ENCODE measurements around the gene GMCL1. TPM values are rescaled to one million over a fixed set of nuclear protein-coding genes. Genes with fewer than 3 reads are reported as not detected.

GMCL1 gene
- total and polyA plus RNA-seq, 2 experiments from 2014 or later: 27.0 to 27.3 TPM

DNA sequence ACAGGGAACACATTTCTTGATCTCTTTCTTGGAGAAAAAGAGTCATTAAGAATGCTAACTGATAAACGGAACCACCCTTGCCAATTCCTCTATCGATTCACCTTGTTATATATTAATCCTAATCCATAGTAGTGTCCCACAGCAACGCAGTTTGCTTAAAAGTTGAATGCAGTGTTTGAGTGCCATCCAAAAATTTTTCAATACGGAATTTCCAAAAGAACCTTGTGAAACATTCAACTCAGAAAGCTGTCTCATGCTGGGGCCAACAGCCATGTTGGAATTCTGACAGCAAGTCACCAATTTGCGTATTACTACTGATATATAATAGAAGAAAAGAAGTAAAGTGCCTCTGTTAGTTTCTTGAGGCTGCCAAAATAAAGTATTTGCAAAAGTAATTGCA is 45.2 kb upstream of the GMCL1 start (continued):
- TF ChIP-seq, protein P1, sequence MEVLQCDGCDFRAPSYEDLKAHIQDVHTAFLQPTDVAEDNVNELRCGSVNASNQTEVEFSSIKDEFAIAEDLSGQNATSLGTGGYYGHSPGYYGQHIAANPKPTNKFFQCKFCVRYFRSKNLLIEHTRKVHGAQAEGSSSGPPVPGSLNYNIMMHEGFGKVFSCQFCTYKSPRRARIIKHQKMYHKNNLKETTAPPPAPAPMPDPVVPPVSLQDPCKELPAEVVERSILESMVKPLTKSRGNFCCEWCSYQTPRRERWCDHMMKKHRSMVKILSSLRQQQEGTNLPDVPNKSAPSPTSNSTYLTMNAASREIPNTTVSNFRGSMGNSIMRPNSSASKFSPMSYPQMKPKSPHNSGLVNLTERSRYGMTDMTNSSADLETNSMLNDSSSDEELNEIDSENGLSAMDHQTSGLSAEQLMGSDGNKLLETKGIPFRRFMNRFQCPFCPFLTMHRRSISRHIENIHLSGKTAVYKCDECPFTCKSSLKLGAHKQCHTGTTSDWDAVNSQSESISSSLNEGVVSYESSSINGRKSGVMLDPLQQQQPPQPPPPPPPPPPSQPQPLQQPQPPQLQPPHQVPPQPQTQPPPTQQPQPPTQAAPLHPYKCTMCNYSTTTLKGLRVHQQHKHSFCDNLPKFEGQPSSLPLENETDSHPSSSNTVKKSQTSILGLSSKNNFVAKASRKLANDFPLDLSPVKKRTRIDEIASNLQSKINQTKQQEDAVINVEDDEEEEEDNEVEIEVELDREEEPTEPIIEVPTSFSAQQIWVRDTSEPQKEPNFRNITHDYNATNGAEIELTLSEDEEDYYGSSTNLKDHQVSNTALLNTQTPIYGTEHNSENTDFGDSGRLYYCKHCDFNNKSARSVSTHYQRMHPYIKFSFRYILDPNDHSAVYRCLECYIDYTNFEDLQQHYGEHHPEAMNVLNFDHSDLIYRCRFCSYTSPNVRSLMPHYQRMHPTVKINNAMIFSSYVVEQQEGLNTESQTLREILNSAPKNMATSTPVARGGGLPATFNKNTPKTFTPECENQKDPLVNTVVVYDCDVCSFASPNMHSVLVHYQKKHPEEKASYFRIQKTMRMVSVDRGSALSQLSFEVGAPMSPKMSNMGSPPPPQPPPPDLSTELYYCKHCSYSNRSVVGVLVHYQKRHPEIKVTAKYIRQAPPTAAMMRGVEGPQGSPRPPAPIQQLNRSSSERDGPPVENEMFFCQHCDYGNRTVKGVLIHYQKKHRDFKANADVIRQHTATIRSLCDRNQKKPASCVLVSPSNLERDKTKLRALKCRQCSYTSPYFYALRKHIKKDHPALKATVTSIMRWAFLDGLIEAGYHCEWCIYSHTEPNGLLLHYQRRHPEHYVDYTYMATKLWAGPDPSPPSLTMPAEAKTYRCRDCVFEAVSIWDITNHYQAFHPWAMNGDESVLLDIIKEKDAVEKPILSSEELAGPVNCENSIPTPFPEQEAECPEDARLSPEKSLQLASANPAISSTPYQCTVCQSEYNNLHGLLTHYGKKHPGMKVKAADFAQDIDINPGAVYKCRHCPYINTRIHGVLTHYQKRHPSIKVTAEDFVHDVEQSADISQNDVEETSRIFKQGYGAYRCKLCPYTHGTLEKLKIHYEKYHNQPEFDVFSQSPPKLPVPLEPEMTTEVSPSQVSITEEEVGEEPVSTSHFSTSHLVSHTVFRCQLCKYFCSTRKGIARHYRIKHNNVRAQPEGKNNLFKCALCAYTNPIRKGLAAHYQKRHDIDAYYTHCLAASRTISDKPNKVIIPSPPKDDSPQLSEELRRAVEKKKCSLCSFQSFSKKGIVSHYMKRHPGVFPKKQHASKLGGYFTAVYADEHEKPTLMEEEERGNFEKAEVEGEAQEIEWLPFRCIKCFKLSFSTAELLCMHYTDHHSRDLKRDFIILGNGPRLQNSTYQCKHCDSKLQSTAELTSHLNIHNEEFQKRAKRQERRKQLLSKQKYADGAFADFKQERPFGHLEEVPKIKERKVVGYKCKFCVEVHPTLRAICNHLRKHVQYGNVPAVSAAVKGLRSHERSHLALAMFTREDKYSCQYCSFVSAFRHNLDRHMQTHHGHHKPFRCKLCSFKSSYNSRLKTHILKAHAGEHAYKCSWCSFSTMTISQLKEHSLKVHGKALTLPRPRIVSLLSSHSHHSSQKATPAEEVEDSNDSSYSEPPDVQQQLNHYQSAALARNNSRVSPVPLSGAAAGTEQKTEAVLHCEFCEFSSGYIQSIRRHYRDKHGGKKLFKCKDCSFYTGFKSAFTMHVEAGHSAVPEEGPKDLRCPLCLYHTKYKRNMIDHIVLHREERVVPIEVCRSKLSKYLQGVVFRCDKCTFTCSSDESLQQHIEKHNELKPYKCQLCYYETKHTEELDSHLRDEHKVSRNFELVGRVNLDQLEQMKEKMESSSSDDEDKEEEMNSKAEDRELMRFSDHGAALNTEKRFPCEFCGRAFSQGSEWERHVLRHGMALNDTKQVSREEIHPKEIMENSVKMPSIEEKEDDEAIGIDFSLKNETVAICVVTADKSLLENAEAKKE (CRISPR knock-in tag; IDR thresholded peaks at IDR 0.05): no peak
- TF ChIP-seq, protein P2, sequence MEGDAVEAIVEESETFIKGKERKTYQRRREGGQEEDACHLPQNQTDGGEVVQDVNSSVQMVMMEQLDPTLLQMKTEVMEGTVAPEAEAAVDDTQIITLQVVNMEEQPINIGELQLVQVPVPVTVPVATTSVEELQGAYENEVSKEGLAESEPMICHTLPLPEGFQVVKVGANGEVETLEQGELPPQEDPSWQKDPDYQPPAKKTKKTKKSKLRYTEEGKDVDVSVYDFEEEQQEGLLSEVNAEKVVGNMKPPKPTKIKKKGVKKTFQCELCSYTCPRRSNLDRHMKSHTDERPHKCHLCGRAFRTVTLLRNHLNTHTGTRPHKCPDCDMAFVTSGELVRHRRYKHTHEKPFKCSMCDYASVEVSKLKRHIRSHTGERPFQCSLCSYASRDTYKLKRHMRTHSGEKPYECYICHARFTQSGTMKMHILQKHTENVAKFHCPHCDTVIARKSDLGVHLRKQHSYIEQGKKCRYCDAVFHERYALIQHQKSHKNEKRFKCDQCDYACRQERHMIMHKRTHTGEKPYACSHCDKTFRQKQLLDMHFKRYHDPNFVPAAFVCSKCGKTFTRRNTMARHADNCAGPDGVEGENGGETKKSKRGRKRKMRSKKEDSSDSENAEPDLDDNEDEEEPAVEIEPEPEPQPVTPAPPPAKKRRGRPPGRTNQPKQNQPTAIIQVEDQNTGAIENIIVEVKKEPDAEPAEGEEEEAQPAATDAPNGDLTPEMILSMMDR (conservative IDR thresholded peaks at IDR 0.05; ENCODE audit: low read depth in 2 of 2): no peak
- TF ChIP-seq STAT1 (IDR thresholded peaks at IDR 0.05; ENCODE audit: unreplicated experiment) (no peak), NANOG (IDR thresholded peaks at IDR 0.05; ENCODE audit: borderline replicate concordance) (no peak)

DNA sequence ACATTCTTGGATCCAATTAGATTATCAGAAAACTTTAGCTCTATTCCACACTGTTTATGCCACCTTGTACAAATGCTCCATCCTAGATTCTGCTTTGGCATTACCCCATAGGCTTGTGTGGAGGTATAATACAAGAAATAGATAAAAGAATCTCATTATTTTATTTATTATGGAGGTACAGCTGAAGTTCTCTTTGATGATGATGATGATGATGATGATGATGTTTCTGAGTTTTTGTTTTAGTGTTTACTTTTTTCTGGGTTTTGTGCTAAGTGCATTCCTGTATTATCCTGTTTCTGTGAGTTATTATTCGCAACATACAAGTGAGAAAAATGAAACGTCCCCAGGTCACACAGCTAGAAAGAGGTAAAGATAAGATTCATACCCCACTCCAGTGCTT is 44.1 kb upstream of the GMCL1 start:
- Histone ChIP-seq H4K20me1 (replicated peaks; ENCODE audit: insufficient read depth) (no peaks in the 10 kb centered on the region), H3K4me3 (no peak overlapping the region), H3K27ac (ENCODE audit: low read depth) (no peak overlapping the region), H3K27me3 (ENCODE audit: insufficient read depth) (no peaks in the 10 kb centered on the region), H3K36me3 (ENCODE audit: insufficient read depth) (no peaks in the 10 kb centered on the region), H2AFZ (no peak overlapping the region), H3K4me1 (ENCODE audit: insufficient read depth) (peaks cover 23% of the 10 kb centered on the region), H3F3A (replicated peaks; ENCODE audit: low read depth) (no peaks in the 10 kb centered on the region), H3K9me2 (ENCODE audit: insufficient read depth) (no peaks in the 10 kb centered on the region), H3K4me2 (no peak overlapping the region), H3K79me2 (replicated peaks; ENCODE audit: insufficient read depth) (no peaks in the 10 kb centered on the region)
- Mint-ChIP-seq H3K4me3 (no peak overlapping the region), H3K27ac (no peak overlapping the region), H3K36me3 (ENCODE audit: low read depth) (no peaks in the 10 kb centered on the region), H3K27me3 (ENCODE audit: insufficient read depth, low read depth, poor library complexity) (peaks cover 5% of the 10 kb centered on the region), H3K4me1 (peaks cover 34% of the 10 kb centered on the region), H3K9me3 (no peaks in the 10 kb centered on the region)
- DNase-seq (ENCODE audit: low spot score) (no peak), ATAC-seq (no peak)
- TF ChIP-seq EZH2phosphoT487 (IDR thresholded peaks at IDR 0.05; ENCODE audit: unreplicated experiment) (no peak), EZH2 (IDR thresholded peaks at IDR 0.05; ENCODE audit: low read depth, unreplicated experiment) (no peak), POLR2AphosphoS5 (IDR thresholded peaks at IDR 0.05; ENCODE audit: low read depth) (no peak), ZNF114 (CRISPR knock-in tag; IDR thresholded peaks at IDR 0.05) (no peak), ZNF331 (CRISPR knock-in tag; IDR thresholded peaks at IDR 0.05; ENCODE audit: low read depth) (no peak), STAT1 (IDR thresholded peaks at IDR 0.05; ENCODE audit: unreplicated experiment) (no peak), CREB1 (CRISPR knock-in tag; IDR thresholded peaks at IDR 0.05; ENCODE audit: low read depth) (no peak), JUNB (IDR thresholded peaks at IDR 0.05; ENCODE audit: unreplicated experiment) (no peak)
- TF ChIP-seq, protein P3, sequence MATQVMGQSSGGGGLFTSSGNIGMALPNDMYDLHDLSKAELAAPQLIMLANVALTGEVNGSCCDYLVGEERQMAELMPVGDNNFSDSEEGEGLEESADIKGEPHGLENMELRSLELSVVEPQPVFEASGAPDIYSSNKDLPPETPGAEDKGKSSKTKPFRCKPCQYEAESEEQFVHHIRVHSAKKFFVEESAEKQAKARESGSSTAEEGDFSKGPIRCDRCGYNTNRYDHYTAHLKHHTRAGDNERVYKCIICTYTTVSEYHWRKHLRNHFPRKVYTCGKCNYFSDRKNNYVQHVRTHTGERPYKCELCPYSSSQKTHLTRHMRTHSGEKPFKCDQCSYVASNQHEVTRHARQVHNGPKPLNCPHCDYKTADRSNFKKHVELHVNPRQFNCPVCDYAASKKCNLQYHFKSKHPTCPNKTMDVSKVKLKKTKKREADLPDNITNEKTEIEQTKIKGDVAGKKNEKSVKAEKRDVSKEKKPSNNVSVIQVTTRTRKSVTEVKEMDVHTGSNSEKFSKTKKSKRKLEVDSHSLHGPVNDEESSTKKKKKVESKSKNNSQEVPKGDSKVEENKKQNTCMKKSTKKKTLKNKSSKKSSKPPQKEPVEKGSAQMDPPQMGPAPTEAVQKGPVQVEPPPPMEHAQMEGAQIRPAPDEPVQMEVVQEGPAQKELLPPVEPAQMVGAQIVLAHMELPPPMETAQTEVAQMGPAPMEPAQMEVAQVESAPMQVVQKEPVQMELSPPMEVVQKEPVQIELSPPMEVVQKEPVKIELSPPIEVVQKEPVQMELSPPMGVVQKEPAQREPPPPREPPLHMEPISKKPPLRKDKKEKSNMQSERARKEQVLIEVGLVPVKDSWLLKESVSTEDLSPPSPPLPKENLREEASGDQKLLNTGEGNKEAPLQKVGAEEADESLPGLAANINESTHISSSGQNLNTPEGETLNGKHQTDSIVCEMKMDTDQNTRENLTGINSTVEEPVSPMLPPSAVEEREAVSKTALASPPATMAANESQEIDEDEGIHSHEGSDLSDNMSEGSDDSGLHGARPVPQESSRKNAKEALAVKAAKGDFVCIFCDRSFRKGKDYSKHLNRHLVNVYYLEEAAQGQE (IDR thresholded peaks at IDR 0.05; ENCODE audit: unreplicated experiment): no peak
- TF ChIP-seq, protein P2 (conservative IDR thresholded peaks at IDR 0.05; ENCODE audit: low read depth in 2 of 2): no peak

All from GM23338 (cell line).